NCI-H128 (cell line): ENCODE results near the gene COQ6.
"Not testable (repeated sequence)": the region's sequence is repeated elsewhere in the genome, so short reads cannot be mapped to it uniquely, and the experiment has no call there.

ENCODE experiments used
- DNase-seq: peaks from one replicate; lab custom pipeline; 2025; ENCODE audit not compliant: unreplicated experiment; lab: John Stamatoyannopoulos, UW

COQ6 gene

GRCh38 chr14:73949752-73950734 is at the start of gene COQ6, which contains the start of gene FAM161B:
COQ6 (plus strand) TSS chr14:73950302; CDS start chr14:73950333, 31 bp downstream.
FAM161B (minus strand) TSS chr14:73950094; CDS start chr14:73950026, 68 bp downstream.
- peak; percentile 94 for DNase-seq

GRCh38 chr14:73903028-73903427 is 47.1 kb upstream of the COQ6 start:
- no peak for DNase-seq

GRCh38 chr14:73909681-73910080 is 40.4 kb upstream of the COQ6 start:
- no peak for DNase-seq

- no peak for DNase-seq
Observed at GRCh38 chr14:73913256-73913655, 36.8 kb upstream of the COQ6 start.

- no peak for DNase-seq
Observed at GRCh38 chr14:73916324-73916723, 33.8 kb upstream of the COQ6 start.

DNA sequence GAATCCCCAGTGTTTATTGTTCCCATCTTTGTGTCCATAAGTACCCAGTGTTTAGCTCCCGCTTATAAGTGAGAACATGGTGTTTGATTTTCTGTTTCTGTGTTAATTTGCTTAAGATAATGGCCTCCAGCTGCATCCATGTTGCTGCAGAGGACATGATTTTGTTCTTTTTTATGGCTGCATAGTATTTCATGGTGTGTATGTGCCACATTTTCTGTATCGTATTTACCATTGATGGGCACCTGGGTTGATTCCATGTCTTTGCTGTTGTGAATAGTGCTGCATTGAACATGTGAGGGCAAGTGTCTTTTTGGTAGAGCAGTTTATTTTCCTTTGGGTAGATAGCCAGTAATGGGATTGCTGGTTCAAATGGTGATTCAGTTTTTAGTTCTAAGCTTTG is 30.6 kb upstream of the COQ6 start:
- DNase-seq: not testable (repeated sequence)

DNA sequence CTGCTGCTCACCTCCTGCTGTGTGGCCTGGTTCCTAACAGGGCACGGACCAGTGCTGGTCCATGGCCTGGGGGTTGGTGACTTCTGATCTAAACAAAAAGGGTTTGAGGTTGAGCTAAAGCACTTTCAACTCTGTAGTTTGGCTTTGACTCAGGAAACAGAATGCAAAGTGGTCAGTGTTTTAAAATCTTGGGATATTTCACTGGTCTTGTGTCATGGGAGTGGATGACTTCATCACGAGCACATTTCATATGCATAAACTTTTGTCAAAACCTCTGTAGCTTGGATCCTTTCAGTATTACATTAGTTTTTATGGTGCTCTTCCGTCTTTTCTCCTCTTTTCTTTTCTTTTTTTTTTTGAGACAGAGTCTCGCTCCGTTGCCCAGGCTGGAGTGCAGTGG is 25.8 kb upstream of the COQ6 start:
- DNase-seq: no peak

- DNase-seq: no peak
Observed at GRCh38 chr14:73935666-73936065, 14.4 kb upstream of the COQ6 start.

DNA sequence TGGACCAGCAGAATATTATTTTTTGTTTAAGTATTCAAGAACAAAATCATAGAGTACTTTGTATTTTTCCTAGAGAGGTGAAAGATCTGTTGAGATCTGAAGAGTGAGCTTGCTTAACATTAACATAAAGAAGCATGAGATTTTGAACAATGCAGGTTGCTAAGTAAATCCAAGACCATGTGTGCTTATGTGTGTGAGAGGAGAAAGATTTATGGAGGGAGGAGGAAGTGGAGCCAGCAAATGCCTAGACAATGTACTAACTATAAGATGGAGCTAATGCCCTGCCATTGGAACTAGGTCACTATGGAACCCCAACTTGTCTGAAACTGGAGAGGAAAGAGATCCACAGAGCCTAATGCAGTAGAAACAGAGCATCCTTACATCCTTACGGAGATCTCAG is 13.6 kb upstream of the COQ6 start:
- no peak for DNase-seq

DNA sequence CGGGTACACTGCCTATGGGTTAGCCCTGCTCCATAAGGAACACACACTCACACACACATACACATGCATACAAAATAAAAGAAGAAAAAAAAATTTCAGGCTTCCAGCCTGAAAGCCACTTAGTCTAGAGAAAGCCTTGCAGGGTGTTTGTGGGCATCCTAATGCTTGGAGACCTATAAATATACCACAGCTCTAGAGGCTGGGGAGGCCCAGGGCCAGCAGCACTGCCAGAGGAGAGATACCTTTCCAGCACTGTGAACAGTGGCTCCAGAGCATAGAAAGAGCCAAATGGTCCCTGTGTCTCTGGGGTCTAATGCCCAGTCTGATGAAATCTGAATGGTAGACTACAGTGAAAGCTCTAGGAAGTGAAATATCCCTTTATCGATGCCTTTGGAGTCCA is 13.1 kb upstream of the COQ6 start:
- DNase-seq: no peak

GRCh38 chr14:73942180-73942579 is 7.9 kb upstream of the COQ6 start:
- no peak for DNase-seq

- DNase-seq: no peak
Observed at GRCh38 chr14:73943083-73943482, 7.0 kb upstream of the COQ6 start.

- DNase-seq: no peak
Observed at GRCh38 chr14:73944432-73945158, 5.5 kb upstream of the COQ6 start.

DNA sequence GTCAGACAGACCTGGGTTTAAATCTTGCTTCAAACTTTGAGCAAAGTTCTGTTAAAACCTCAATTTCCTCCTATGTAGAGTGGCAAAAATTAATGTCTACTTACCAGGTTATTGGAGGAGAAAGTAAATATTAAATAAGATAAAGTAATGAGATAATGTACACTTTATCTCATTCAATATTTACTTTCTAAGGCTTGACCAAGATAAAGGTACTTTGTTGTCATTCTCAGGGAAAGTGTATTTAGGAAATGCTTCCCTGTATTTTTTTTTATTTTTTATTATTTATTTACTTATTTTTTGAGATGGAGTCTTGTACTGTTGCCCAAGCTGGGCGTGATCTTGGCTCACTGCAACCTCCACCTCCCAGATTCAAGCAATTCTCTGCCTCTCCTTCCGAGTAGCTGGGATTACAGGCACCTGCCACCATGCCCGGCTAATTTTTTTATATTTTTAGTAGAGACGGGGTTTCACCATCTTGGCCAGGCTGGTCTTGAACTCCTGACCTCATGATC is 4.9 kb upstream of the COQ6 start:
- no peak for DNase-seq

DNA sequence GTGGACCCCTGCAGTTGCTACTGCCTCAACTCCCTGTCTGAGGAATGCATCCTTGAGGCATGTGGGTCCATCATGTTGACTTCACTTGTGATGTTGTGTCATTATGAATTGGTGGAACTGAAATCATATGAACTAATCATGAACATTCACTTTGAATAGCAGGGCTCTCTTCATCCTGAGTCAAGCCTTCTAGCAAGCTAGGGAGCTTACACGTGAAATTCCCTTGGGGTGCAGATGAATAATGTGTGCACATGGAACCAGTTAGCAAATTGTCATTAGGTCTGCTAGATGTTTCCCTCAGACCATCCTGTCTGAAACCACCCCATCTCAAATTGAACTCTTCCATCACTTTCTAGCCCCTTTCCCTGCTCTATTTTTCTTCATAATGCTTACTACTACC is 3.6 kb downstream of the COQ6 start:
- no peak for DNase-seq

- DNase-seq: no peak
Observed at GRCh38 chr14:73955674-73956073, 5.6 kb downstream of the COQ6 start.

DNA sequence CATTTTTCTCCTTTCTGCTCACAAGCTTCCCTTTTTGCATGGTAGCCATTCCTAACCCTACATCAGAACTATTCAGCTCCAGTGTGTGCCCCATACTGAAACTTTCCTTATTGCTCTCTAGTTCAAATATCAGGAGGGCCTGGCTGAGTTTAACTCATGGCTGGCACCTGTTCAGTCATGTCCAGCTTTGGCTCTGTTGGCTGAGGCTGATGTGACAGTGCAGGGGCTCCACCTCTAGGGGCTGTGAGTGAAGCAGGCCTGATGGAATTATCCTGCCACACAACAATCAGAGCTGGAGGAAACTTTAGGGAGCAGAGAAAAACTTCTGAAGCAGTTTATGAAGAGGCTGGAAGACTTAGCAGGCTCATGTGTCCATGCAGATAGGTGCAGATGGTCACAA is 8.5 kb downstream of the COQ6 start:
- DNase-seq: no peak

DNA sequence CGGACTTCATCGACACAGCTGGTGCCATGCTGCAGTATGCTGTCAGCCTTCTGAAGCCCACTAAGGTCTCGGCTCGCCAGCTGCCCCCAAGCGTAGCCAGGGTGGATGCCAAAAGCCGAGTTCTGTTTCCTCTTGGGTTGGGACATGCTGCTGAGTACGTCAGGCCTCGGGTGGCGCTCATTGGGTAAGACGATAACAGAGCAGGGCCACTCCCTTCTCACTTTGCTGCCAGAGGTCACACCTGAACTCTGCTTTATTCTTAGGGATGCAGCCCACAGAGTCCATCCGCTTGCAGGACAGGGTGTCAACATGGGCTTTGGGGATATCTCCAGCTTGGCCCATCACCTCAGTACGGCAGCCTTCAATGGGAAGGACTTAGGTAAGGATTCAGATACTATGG is 11.1 kb downstream of the COQ6 start:
- no peak for DNase-seq

GRCh38 chr14:73965216-73965615 is 15.1 kb downstream of the COQ6 start:
- DNase-seq: no peak

DNA sequence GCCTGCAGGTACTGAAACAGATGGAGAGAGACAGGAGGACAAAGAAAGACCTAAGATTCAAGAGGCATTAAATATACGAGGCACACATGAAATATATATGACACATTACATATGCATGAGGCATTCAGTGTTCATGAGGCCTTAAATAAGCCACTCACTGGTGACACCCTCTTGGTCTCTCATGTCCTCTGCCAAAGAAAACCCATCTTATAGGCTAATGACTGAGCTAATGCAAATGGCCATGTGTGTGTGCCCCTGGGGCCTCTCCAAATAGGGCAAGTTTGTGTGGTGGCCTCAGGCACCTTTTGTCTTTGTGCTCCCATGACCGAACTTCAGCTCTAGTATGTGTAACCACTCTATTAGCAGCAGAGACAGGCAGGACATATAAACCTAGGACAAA is 18.8 kb downstream of the COQ6 start:
- DNase-seq: no peak

DNA sequence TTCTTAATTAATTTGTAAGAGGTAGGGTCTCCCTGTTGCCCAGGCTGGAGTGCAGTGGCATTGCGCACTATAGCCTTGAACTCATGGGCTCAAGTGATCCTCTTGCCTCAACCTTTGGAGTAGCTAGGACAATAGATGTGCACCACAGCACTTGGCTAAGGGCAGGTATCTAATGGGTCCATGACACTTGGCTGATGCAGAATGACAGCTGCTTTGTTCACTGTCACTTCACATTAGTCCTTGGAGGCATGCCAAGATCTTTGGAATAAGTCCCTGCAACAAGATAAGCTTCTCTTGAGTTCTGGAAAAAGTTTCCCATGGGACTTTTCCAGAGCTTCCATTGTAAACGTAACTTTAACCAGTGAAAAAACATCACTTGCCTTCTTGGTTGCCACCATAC is 23.4 kb downstream of the COQ6 start:
- no peak for DNase-seq

GRCh38 chr14:73976125-73976524 is 26.0 kb downstream of the COQ6 start:
- DNase-seq: no peak
